Activated CD4-positive, alpha-beta T cell treated with anti-CD3 and anti-CD28 coated beads, Interleukin-2, Interleukin-6, amounts not matched to agents 100 ng/mL and 50 ng/mL, durations not matched to agents 16 hours and 8 hours (primary cell): ENCODE results near the gene DPP6.

ENCODE experiments used
- DNase-seq: peaks from one replicate; pipeline ENCODE4 v3.0.0-alpha.2; 2020

The DPP6 gene

DNA sequence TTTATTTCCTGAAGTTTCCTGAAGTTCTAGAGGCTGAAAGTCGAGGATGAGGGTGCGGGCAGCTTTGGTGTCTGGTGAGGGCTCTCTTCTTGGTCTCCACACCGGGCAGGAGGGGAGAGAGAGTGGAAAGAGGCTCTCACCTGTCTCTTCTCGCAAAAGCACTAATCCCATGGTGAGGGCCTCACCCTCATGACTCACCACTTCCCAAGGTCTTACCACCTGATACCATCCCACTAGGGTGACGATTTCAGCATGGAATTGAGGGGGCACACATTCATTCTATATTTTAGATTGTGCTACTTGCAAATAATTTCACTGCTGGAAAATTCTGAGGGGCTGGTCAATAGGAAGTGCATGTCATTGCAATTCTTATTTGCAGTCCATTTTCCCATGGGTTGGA is 292.9 kb downstream of the DPP6 start:
- DNase-seq: no peak

DNA sequence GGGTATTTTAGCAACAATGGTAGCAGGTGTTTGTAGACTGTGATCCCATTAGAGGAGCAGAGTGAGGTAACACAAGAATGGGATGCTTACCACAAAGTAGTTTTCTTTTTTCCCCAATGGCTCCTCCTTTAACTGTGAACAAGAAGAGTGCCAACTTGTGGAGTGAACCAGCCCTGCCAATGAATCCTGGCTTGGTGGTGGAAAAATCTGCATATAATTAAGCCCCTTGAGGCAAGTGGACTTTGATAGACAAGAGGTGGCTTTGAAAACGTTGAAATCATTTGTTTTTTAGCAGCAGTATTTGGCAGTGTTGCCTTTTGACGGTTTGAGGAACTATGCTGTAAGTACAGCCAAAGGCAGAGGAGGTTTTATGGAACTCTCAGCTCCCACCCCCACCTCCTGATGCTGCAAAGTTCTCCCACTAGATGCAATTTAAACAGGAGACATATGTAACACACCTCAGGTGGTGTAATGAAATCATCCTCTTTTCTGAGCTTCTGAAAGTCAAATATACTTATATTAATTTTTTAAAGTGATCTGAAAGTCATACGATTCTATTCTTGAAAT is 295.6 kb downstream of the DPP6 start:
- no peak for DNase-seq

DNA sequence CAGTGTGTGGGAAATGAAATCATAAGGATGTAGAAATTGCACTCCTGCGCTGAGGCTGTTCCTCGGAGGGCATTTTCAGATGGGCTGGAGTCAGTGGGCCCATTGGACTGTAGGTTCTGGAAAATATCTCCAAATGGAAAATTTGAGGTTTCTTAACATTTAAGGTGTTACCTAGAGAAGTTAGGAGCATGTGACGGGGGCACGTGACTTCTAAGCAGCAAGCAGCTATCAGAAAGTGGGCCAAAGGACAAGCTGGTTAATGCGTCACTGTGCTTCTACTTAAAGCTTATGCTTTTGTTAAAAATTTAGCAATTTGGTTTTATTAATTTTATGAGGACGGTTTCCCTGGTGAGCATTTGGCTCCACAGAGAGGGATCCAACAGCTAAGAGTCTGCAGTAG is 298.7 kb downstream of the DPP6 start:
- no peak for DNase-seq

DNA sequence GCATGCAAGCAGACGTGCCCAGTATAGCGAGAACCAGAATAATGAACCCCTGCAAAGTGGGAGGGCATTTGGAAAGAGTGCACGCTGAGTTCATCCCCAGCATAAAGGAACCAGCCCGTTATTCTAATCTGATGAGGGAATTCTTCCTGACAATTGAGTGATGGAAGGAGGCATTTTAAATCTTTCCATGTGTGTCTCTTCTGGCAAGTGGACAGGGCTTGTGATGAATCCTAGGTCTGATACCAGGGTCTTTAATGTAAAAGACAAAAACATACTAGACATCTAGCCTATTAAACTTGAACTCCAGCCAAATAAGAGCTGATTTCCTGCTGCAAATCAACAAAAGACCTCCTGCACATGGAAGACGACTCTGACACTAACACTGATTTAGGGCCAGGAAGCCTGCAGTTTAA is 301.2 kb downstream of the DPP6 start:
- no peak for DNase-seq

DNA sequence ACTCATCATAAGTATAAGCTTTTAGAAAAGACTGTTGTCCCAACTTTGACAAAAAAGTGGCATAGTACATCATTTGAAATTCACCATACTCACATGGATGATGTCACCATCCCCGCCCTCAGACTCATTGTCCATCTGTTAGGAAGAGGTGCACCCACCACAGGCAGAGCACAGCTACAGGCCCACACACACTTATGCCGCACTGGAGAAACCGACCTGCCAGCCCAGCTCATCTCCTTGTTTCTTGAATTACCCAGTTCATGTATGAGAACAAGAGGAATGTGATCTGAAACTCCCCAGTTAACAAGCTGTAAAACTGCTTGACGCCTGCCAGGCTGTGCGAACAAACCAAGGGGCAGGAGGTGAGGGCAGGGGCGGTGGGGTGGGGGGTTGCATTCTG is 312.0 kb downstream of the DPP6 start:
- DNase-seq: no peak

DNA sequence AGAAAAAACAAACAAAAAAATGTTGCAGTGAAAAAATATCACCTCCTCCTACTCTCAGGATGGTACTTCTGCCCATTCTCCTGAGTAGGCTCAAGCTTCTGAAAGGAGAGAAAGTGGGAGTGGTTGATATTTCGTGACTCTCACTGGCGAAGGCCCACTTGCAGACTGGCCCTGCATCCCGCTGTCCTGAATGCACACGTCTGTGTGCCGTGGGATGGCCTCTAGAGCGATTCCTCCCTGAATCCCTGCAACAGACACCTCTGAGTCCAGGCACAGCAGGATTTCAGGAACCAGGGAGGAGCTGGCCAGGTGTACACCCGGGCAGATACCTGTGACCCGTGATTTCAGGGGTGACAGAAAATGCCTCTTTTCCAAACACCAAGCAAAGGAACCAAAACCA is 319.2 kb downstream of the DPP6 start:
- DNase-seq: no peak

DNA sequence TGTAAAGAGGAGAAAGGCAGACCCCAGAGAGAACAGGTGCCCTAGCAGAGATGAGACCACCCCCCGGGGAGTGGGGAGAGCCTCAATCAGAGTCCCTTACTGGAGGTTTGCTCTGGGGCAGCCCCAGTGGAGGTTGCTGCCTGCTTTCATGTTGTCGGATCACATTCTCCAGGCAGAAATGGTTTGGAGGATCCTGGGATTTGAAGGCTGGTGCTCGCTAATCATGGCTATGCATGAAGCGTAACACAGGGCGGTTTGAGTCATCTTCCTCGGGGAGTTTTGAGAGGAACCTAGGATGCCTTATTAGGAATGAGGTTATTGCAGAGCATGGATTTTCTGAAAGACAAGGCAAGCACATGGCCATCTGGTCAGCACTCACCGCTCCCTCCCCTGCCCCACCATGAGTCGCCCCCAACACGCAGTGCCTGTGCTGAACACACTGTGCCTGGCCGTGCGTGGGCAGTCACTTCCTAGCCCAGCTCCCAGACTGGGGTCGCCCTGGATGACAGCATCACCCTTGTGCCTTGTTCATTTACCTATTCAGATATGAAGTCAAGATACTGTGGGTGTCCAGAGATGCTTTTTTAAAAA is 319.9 kb downstream of the DPP6 start:
- DNase-seq: no peak

DNA sequence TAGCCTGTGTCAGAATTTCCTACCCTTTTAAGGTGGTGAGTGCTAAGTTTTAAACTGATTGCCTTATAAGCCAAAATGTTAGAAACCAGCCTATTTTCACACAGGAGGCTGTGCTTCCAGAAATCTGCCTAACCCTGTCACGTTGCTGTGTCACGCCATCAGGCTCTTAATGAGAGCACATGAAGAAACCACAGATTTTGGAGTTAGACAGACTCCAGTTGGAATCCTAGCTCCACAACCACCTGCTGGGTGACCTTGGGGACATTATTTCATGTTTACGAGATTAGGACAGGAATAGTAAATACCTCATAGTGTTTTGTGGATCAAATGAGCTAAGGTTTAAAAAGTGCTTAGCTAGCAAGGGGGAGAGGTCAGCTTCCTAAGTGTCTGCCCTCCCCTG is 321.8 kb downstream of the DPP6 start:
- DNase-seq: no peak

DNA sequence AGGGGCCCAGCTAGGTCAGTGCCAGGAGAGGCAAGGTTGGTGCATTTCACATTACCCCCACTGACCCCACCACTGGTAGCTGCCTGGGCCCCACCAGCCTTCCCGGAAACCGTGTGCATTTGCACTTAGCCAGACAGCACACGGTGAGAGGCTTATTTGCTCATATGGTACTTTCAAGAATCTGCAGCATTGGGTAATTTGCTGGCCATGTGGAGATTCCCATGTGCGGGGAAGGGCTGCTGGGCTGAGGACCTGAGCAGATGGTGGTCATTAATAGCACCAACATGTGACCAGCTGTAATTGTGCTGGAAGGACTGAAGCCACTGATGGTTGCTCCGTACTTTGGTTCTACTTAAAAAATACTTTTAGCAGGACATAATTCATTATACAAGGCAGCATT is 323.8 kb downstream of the DPP6 start:
- DNase-seq: no peak

DNA sequence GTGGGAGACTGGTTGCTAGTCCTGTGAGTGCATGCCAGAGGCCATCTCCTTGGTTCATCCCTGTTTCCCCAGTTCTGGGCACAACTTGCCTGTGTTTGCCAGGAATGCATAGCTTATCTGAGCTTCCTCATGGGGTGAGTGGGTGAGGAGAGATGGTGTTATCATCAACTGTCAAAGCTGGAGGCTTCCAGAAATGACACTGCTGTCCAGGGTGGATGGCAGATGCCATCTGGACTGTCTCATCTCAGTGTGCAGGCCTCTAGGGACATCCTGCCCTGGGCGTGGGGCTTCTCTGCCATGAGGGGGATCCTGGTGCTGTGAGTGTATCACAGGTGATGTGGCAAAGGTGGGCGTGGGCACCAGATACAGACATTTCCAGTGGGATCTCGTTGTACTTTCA is 328.6 kb downstream of the DPP6 start:
- DNase-seq: no peak

DNA sequence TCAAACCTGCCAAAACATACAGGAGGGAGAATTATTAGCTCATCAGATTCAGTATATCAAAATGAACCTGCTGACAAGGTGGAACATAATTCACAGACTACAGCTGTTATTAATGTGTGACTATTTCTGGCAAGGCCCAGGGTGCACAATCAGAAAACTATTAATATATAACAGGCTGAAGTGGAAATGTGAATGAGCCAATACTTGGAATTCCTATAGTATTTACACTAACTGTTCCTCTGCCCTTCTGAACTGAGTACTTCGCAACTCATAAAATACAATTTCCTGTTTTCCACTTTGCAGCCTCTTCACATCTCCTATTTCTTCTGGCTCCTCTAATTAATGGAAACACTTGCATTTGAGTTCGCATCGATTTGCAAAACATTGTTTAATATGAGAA is 330.8 kb downstream of the DPP6 start:
- DNase-seq: no peak

DNA sequence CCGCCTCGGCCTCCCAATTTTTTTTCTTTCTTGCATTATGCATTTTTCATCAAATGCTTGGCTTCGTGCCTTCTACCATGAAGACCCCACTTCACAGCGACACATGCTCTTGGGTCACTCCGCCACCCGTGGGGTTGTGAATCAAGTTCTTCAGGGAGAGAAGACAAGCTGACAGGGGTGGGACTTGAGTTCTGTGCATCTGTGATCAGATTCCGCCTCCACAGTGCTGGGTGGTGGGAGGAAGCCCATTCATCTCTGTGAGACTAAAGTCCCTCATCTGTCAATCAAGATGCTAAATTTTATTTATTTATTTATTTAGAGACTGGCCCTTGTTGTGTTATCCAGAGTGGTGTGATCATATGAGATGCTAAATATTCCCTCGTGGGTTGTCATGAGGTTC is 333.0 kb downstream of the DPP6 start:
- no peak for DNase-seq

DNA sequence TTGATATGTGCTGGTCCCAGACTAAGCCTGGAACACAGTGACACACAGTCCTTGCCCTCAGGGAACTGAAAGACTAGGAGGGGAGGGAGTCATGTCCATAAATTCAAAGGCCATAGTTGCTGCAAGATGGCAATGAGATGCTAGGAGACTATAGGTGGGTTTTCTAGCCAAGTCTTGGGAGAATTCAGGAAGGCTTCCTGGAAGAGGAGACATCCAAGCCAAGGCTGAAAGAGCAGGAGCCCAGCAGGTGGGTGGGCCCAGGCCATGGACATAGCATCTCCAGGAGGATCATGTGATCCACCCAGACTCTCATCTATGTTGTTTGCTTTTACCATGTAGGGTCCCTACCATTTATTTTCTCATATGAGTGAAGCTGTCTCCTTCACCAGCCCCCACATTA is 335.1 kb downstream of the DPP6 start:
- DNase-seq: no peak

DNA sequence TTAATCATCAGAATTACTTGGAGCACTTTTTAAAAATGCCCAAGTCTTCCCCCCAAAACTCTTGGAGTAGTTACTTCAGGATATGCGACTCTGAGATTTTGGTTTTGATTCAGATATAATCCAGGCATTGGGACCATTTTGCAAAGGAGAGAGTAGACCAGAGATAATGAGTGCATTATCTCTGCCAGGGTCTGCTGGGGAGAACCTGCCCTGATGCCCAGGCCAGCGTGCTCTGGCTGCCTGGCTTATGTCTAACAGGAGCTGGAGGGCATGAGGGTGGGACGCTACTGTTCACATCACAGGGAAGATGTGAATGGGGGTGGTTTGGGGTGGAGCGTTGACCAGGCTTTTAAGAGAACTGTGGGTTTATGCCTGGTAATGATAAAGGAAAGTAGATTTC is 336.2 kb downstream of the DPP6 start:
- DNase-seq: no peak

DNA sequence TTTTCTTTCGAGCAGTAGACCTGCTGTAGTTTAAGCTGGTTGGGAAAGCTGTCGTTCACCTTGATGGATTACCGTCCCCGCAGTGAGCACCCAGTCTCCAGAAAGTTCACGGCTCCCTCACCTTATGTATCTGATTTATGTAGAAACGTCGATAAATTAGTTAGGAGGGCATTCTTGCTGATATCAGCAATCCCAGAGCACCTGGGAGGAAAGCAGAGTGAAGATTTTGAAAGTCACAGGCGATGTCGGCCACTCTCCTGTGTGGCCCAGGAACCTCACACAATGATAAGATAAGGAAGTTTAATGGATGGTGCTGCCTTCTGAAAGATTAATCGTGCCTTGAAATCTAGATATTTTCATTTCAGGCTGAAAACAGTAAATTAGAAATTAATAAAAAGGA is 336.8 kb downstream of the DPP6 start:
- DNase-seq: no peak

DNA sequence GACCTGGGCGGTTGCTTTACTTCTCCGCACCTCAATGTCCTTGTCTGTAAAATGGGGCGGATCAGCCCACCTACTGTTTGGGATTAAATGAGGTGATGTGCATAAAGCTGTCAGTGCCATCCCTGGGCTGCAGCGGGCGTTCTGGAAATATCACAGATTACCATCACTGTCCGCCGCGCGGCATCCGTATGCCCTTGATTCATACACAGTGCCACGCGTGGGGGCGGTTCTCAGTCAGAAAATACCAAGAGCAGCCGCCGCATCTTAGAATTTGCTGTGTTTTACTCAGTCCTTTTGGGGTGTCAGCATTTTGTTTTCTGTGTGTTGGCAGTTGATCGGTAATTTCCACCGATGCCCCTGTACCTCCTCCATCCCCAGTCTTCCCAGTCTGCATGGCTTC is 338.8 kb downstream of the DPP6 start:
- no peak for DNase-seq

DNA sequence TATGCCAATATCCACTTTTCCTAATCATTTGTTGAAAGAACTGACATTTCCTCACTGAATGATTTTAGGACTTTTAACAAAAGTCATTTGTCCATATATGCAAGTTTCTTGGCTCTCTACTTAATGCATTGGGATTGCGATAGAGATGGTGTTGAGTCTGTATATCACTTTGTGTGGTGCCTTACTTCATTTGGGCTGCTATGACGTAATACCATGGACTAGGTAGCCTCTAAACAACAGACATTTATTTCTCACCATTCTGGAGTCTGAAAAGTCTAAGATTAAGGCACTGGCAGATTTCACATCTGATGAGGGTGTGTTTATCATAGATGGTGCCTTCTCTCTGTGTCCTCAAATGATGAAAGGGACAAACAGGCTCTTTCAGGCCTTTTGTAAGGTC is 342.6 kb downstream of the DPP6 start:
- DNase-seq: no peak

DNA sequence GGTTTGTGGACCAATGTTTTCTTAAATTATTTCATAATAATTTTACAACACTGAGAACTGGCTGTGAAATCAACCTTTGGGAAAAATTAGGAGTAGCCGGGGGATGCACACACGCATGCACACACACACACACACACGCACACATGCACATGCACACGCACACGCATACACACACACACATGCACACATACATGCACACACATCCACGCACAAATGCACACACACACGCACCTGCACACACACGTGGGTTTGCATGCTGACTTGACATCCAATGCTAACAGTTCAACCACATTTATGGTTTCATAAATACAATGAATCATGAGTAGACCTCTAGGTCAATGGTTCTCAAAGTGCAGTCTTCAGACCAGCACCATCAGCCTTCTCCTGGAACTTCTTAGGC is 354.1 kb downstream of the DPP6 start:
- DNase-seq: no peak

DNA sequence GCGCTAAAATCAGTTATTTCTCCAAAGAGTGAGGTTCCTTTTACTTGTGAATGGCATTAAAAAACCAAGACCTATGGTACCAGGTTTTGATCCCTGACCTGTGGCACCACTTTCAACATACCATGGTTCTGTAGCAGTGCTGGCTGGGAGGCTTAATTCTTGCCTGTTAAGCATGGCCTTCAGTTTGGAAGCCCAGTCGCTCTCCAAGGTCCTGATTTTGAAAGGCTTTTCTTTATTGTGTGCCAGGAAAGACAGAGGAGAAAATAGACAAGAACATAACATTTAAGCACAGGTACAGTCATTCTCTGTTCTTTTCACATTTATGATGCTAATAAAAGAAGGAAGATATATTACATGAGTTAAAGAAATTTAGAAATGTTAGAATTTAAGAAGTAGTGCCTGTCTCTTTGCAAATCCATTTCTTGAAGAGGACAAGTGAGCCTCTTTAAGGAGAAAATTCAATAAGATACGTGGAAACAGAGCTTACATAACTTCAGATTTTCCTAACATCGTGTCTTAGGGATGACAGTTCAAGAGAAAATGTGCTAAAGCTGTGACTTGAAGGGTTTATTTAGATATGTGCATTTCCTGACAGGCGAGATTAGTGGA is 357.6 kb downstream of the DPP6 start:
- peak; percentile 4 for DNase-seq

DNA sequence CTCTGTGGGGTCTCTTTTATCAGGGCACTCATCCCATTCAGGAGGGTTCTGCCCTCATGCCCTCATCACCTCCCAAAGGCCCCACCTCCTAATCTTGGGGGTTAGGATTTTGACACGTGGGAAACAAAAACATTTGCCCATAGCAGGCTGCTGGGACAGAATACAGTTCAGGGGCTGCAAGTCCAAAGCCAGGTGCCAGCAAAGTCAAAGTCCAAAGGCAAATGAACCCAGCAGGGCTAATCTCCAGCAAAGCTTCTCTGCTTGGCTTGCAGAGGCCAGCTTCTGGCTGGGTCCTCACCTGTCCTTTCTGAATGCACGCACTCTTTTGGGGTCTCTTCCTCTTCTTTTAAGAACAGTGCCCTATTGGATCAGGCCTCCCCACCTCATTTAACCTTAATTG is 359.9 kb downstream of the DPP6 start:
- no peak for DNase-seq

DNA sequence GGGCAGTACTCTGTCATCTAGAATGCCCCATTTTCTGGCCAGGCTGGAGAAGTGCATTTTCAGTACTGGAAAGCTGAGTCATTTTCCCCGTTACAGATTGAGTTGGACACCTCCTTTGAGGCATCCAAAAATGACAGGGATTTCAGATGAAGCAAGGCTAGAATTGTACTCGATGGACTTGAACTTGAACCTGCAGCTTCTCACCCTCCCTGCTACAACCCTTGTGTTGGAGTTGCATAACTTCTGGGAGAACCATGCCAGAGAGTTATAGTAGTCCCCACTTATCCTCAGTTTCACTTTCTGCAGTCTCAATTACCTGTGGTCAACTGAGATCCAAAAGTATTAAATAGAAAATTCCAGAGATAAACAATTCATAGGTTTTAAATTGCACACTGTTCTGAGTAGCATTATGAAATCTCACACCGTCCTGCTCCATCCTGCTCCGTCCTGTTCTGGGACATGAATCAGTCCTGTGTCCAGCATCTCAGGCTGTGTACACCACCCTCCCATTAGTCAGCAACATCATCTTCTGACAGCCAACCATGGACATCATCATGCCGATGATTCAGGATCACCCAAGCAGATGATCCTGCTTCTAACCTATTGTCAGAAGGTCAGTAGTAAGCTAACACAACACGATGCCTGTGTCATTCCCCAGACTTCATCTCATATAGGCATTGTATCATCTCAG is 363.7 kb downstream of the DPP6 start:
- DNase-seq: no peak

DNA sequence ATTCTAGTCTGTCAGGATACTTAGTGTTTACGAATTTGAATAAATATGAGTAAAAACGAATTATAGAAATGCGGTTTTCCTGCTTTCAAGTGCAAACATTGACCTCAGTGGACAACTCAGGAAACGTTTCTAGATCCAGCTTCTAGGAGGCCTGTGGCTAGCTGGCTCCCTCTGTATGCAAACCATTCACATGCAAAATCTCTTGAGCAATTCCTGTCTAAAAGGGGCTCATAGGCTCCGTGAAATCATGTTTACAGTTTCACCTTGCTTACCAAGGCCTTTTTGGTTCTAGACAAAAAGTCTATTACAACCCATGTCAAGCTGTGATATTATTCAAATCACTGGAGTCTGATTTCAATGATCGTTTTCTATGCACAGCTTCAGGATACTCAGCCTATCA is 364.5 kb downstream of the DPP6 start:
- DNase-seq: no peak

DNA sequence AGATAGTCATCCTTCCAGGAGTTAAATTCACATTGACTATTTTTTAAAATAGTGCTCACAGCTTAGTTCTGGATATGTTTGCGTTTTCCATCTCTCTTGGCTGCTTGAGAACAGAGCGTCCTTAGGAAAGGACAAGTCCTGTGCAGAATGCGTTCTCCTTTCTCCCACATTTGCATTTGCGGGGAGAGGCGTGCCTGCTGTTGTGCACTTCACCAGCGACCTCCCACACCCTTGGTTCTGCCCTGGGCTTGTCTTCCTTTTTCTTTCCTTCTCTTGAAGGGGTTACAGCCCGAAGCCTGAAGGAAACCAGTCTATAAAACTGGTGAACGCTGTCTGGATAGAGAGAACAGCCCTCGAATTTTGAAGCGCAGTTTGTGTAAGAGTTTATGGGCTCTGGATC is 367.1 kb downstream of the DPP6 start:
- no peak for DNase-seq

DNA sequence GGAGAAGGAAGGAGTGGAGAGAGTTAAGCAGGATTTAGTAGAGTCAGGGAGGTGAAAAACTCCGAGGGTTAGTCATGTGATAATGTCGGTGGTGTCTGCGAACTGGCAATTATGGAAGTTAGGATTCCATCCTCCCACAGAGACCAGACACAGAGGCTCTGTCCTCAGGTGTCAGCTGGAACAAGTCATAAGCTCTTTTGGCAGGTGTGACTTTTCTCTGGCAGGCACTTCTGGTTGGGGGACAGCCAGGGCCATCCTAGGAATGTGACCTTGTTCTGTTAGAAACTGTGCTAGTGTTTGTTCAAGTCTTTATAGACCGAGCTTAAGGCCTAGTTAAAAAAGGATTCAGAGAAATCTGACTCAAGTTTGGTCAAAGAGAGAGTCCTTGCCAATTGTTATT is 371.0 kb downstream of the DPP6 start:
- no peak for DNase-seq

DNA sequence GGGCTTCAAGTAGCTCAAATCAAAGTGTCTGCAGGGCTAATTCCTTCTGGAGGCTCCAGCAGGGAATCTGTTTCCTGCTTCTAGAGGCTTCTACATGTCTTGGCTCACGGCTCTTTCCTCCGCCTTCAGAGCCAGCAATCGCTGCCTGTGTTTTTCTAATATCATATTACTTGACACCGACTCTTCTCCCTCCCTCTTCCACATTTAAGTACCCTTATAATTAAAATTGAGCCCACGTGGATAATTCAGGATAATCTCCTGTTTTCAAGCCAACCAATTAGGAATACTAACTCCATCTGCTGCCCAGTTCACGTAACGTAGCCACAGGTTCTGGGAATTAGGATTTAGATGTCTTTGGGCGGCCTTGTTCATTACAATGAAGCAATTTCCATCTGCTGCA is 372.2 kb downstream of the DPP6 start:
- DNase-seq: no peak
